ENCODE measurements around the gene CREG2. TPM values are rescaled to one million over a fixed set of nuclear protein-coding genes. Genes with fewer than 3 reads are reported as not detected.

The CREG2 gene
- total RNA-seq, 1 experiment from 2014 or later, result 0.21 TPM

Small RNA genes lying within 50 kb of the gene (microRNA-seq; reads per million reads assigned to microRNA genes)
- not detected for gene MIR5696 (ENCODE audit: unreplicated experiment)

Other genes with a start within 250 kb of the CREG2 start
- gene TBC1D8, start 236.1 kb downstream of the CREG2 start, total RNA-seq (2021; ENCODE audit: unreplicated experiment), result 139 TPM
- 58.3 TPM for gene CNOT11, start 134.6 kb downstream of the CREG2 start, total RNA-seq (2021; ENCODE audit: unreplicated experiment)
- 29.9 TPM for gene RNF149, start 78.8 kb downstream of the CREG2 start, total RNA-seq (2021; ENCODE audit: unreplicated experiment)
- not detected for gene RFX8, start 87.6 kb upstream of the CREG2 start, total RNA-seq (2021; ENCODE audit: unreplicated experiment)